Prostate gland (tissue), 2 donors: ENCODE measurements around the gene CEPT1.

Experiments
- CTCF ChIP-seq, 4 experiments: fragments of 200-600 bp in 2 of 4; fragments of 450-650 bp in 2 of 4; sonication (generic) in 2 of 4; IDR thresholded peaks; 1 replicate in 3 of 4; 2 replicates in 1 of 4; pipeline ENCODE4 v1.5.1; 2016 to 2019; ENCODE audit warnings: antibody characterized with exemption in 4 of 4, mild to moderate bottlenecking in 2 of 4, moderate library complexity in 2 of 4
- POLR2A ChIP-seq: fragments of 450-650 bp; IDR thresholded peaks from one replicate; pipeline ENCODE4 v1.6.1; 2016; ENCODE audit warnings: antibody characterized with exemption, mild to moderate bottlenecking
- POLR2AphosphoS5 ChIP-seq: sonication (generic); formaldehyde crosslinking; IDR thresholded peaks from one replicate; pipeline ENCODE4 v1.6.1; 2017; ENCODE audit warnings: antibody characterized with exemption

- TF ChIP-seq CTCF (IDR thresholded peaks at IDR 0.05): no peak
- no peak for TF ChIP-seq POLR2A
- TF ChIP-seq POLR2AphosphoS5: no peak
Measured at GRCh38 chr1:111162488-111162880, 22.5 kb downstream of the CEPT1 start.
